Calu3 (cell line): ENCODE results near the gene GNAT1. TPM values are rescaled to one million over a fixed set of nuclear protein-coding genes. Genes with fewer than 3 reads are reported as not detected.

Source experiments
- BruUV-seq: library from RNA; stranded (reverse); fragments of 400-500 nt; replicated peaks from 2 replicates; lab custom pipeline; 2021; lab: Mats Ljungman, UMichigan
- CTCF ChIA-PET: fragments of 300-600 bp; sonication (Branson Sonifier 250); formaldehyde crosslinking; loops from one replicate; lab custom pipeline; 2022; ENCODE audit warnings: antibody characterized with exemption; lab: Charles Lee
- DNase-seq: peaks from one replicate; pipeline ENCODE4 v3.0.0; 2022
- H3K27ac Mint-ChIP-seq: one replicate; pipeline ENCODE4 v1.8.0; 2022; ENCODE audit warnings: mixed read lengths; ENCODE audit not compliant: unreplicated experiment
- H3K27me3 Mint-ChIP-seq: one replicate; pipeline ENCODE4 v1.8.0; 2022; ENCODE audit warnings: mixed read lengths; ENCODE audit not compliant: unreplicated experiment
- H3K36me3 Mint-ChIP-seq: one replicate; pipeline ENCODE4 v1.8.0; 2022; ENCODE audit warnings: mild to moderate bottlenecking, moderate library complexity, mixed read lengths; ENCODE audit not compliant: insufficient read depth, unreplicated experiment
- H3K4me1 Mint-ChIP-seq: one replicate; pipeline ENCODE4 v1.8.0; 2022; ENCODE audit warnings: mild to moderate bottlenecking, low read depth, mixed read lengths; ENCODE audit not compliant: unreplicated experiment
- H3K4me3 Mint-ChIP-seq: one replicate; pipeline ENCODE4 v1.8.0; 2022; ENCODE audit warnings: mild to moderate bottlenecking, low read depth, moderate library complexity, mixed read lengths; ENCODE audit not compliant: unreplicated experiment
- H3K9me3 Mint-ChIP-seq: one replicate; pipeline ENCODE4 v1.8.0; 2022; ENCODE audit warnings: low read depth, mixed read lengths; ENCODE audit not compliant: unreplicated experiment
- CTCF ChIP-seq: fragments of 200-600 bp; IDR thresholded peaks from one replicate; pipeline ENCODE4 v1.8.0; 2022; ENCODE audit warnings: antibody characterized with exemption; ENCODE audit not compliant: unreplicated experiment
- intact Hi-C: fragments of 100-400 bp; cut with micrococcal nuclease; formaldehyde crosslinking; loops from one replicate; pipeline ENCODE4 v1.10.0; 2022; ENCODE audit not compliant: unreplicated experiment
- total RNA-seq: library from RNA; stranded (reverse); gene quantifications from 2 replicates; pipeline ENCODE4 v1.2.3, GENCODE V29; 2022

Gene GNAT1
- total RNA-seq, 1 experiment from 2014 or later = not detected

GRCh38 chr3:50183755-50184154 lies 7.7 kb upstream of the GNAT1 start:
- no TSS peak for BruUV-seq
- no peak for TF ChIP-seq CTCF
- CTCF ChIA-PET = no interaction called here
- peaks cover 11% of the 10 kb centered on the region for H3K4me1 Mint-ChIP-seq
- no peaks in the 10 kb centered on the region for H3K27me3 Mint-ChIP-seq
- no peaks in the 10 kb centered on the region for H3K36me3 Mint-ChIP-seq
- no peak overlapping the region for H3K27ac Mint-ChIP-seq
- no peak overlapping the region for H3K4me3 Mint-ChIP-seq
- no peak for DNase-seq
- intact Hi-C loops = no loop called here
- H3K9me3 Mint-ChIP-seq = no peaks in the 10 kb centered on the region

GRCh38 chr3:50184242-50184978 lies 7.0 kb upstream of the GNAT1 start:
- CTCF ChIA-PET = no interaction called here
- BruUV-seq = no TSS peak
- no peak for DNase-seq
- Mint-ChIP-seq H3K36me3 (no peaks in the 10 kb centered on the region), H3K27me3 (no peaks in the 10 kb centered on the region), H3K9me3 (no peaks in the 10 kb centered on the region), H3K27ac (no peak overlapping the region), H3K4me3 (no peak overlapping the region), H3K4me1 (peaks cover 11% of the 10 kb centered on the region)
- TF ChIP-seq CTCF = no peak
- intact Hi-C loops = no loop called here

- no peak for DNase-seq
- intact Hi-C loops = no loop called here
- Mint-ChIP-seq H3K9me3 (no peaks in the 10 kb centered on the region), H3K36me3 (no peaks in the 10 kb centered on the region), H3K27ac (no peak overlapping the region), H3K4me3 (no peak overlapping the region), H3K4me1 (peaks cover 11% of the 10 kb centered on the region), H3K27me3 (no peaks in the 10 kb centered on the region)
- CTCF ChIA-PET = no interaction called here
- no TSS peak for BruUV-seq
- TF ChIP-seq CTCF = no peak
Measured at GRCh38 chr3:50185230-50185629, 6.2 kb upstream of the GNAT1 start.

DNA sequence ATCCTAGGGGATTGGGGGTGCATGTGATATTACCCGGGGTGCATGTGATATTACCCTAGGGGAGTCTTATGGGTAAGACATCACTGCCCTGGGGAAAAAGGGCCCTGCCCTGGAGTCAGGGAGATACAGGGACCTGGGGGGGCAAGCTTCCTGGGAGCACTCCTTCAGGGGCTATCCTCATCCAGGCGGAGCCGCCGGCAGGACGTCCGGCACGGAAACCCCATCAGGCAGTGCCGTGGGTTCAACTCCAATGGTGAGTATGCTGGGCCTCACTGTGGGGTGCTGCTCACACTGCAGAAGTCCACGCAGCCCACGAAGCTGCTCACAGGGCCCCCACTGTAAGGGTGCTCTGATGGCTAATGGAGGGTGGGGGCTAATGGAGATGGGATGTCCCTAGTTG lies 5.3 kb upstream of the GNAT1 start:
- no peak overlapping the region for H3K4me3 Mint-ChIP-seq
- no TSS peak for BruUV-seq
- H3K9me3 Mint-ChIP-seq = no peaks in the 10 kb centered on the region
- DNase-seq = no peak
- no peak overlapping the region for H3K27ac Mint-ChIP-seq
- H3K36me3 Mint-ChIP-seq = no peaks in the 10 kb centered on the region
- intact Hi-C loops = no loop called here
- CTCF ChIA-PET = no interaction called here
- peaks cover 11% of the 10 kb centered on the region for H3K4me1 Mint-ChIP-seq
- no peak for TF ChIP-seq CTCF
- no peaks in the 10 kb centered on the region for H3K27me3 Mint-ChIP-seq
